H9 (cell line): ENCODE data around the gene TMEM178B. TPM values are rescaled to one million over a fixed set of nuclear protein-coding genes. Genes with fewer than 3 reads are reported as not detected.

Experiments
- DNase-seq: peaks from one replicate; pipeline ENCODE4 v3.0.0-alpha.2; 2017
- H2AFZ ChIP-seq: one replicate; pipeline ENCODE4 v1.6.1; 2013; ENCODE audit warnings: mild to moderate bottlenecking, low read length, control low read depth, moderate library complexity
- H2AK5ac ChIP-seq: 2 replicates; pipeline ENCODE4 v1.6.1; 2013; ENCODE audit warnings: low read length, control low read depth, mixed read lengths; ENCODE audit not compliant: insufficient read length
- H2BK120ac ChIP-seq: one replicate; pipeline ENCODE4 v1.6.1; 2013; ENCODE audit warnings: low read depth, mild to moderate bottlenecking, low read length, control low read depth, inconsistent platforms; ENCODE audit not compliant: poor library complexity, severe bottlenecking
- H2BK12ac ChIP-seq: 2 replicates; pipeline ENCODE4 v1.6.1; 2013; ENCODE audit warnings: low read length, control low read depth, mixed read lengths, low read depth; ENCODE audit not compliant: insufficient read length
- H2BK15ac ChIP-seq: 2 replicates; pipeline ENCODE4 v1.6.1; 2013; ENCODE audit warnings: low read depth, low read length, control low read depth
- H2BK20ac ChIP-seq: one replicate; pipeline ENCODE4 v1.6.1; 2013; ENCODE audit warnings: low read depth, mild to moderate bottlenecking, low read length, control low read depth, inconsistent platforms; ENCODE audit not compliant: poor library complexity, severe bottlenecking
- H2BK5ac ChIP-seq: 2 replicates; pipeline ENCODE4 v1.6.1; 2013; ENCODE audit warnings: low read length, control low read depth, mixed read lengths; ENCODE audit not compliant: insufficient read length
- H3K14ac ChIP-seq: 2 replicates; pipeline ENCODE4 v1.6.1; 2013; ENCODE audit warnings: low read length, control low read depth; ENCODE audit not compliant: insufficient read depth
- H3K18ac ChIP-seq: 2 replicates; pipeline ENCODE4 v1.6.1; 2013; ENCODE audit warnings: low read depth, mild to moderate bottlenecking, mixed read lengths, low read length, control low read depth; ENCODE audit not compliant: insufficient read length
- H3K23ac ChIP-seq: 2 replicates; pipeline ENCODE4 v1.6.1; 2013; ENCODE audit warnings: low read length, control low read depth, mixed read lengths, low read depth; ENCODE audit not compliant: insufficient read length
- H3K23me2 ChIP-seq: 2 replicates; pipeline ENCODE4 v1.6.1; 2013; ENCODE audit warnings: low read depth, mild to moderate bottlenecking, mixed read lengths, low read length, control low read depth; ENCODE audit not compliant: insufficient read length, poor library complexity, severe bottlenecking
- H3K27ac ChIP-seq: 2 replicates; pipeline ENCODE4 v1.5.1; 2013; ENCODE audit warnings: low read length, control low read depth, mixed read lengths, low read depth; ENCODE audit not compliant: insufficient read length
- H3K27me3 ChIP-seq: 2 replicates; pipeline ENCODE4 v1.6.1; 2013; ENCODE audit warnings: low read length, control low read depth, inconsistent platforms; ENCODE audit not compliant: insufficient read depth
- H3K4ac ChIP-seq: 2 replicates; pipeline ENCODE4 v1.6.1; 2013; ENCODE audit warnings: low read depth, mild to moderate bottlenecking, control low read depth, inconsistent platforms, low read length, moderate library complexity
- H3K4me1 ChIP-seq: 2 replicates; pipeline ENCODE4 v1.6.1; 2013; ENCODE audit warnings: low read length, control low read depth, inconsistent platforms; ENCODE audit not compliant: insufficient read depth
- H3K4me2 ChIP-seq: 2 replicates; pipeline ENCODE4 v1.6.1; 2013; ENCODE audit warnings: low read length, control low read depth, mixed read lengths; ENCODE audit not compliant: insufficient read length, insufficient read depth
- H3K56ac ChIP-seq: 2 replicates; pipeline ENCODE4 v1.6.1; 2013; ENCODE audit warnings: low read depth, mild to moderate bottlenecking, mixed read lengths, low read length, control low read depth; ENCODE audit not compliant: insufficient read length
- H3K79me1 ChIP-seq: 2 replicates; pipeline ENCODE4 v1.6.1; 2013; ENCODE audit warnings: low read depth, mild to moderate bottlenecking, moderate library complexity, low read length, control low read depth, inconsistent platforms; ENCODE audit not compliant: insufficient read depth, poor library complexity, severe bottlenecking
- H3K79me2 ChIP-seq: 2 replicates; pipeline ENCODE4 v1.6.1; 2013; ENCODE audit warnings: low read length, control low read depth, inconsistent platforms; ENCODE audit not compliant: insufficient read depth
- H3K9ac ChIP-seq: 2 replicates; pipeline ENCODE4 v1.6.1; 2013; ENCODE audit warnings: low read length, control low read depth, mixed read lengths; ENCODE audit not compliant: insufficient read length; ENCODE audit errors: extremely low read depth
- H3K9me3 ChIP-seq: one replicate; pipeline ENCODE4 v1.6.1; 2013; ENCODE audit warnings: low read depth, low read length, inconsistent platforms; ENCODE audit not compliant: control insufficient read depth
- H3T11ph ChIP-seq: one replicate; pipeline ENCODE4 v1.6.1; 2013; ENCODE audit warnings: mild to moderate bottlenecking, low read length, control low read depth, inconsistent platforms
- H4K20me1 ChIP-seq: one replicate; pipeline ENCODE4 v1.6.1; 2013; ENCODE audit not compliant: control insufficient read depth, insufficient read length, insufficient read depth
- H4K5ac ChIP-seq: 2 replicates; pipeline ENCODE4 v1.6.1; 2013; ENCODE audit warnings: low read depth, mild to moderate bottlenecking, mixed read lengths, low read length, control low read depth; ENCODE audit not compliant: insufficient read length
- H4K8ac ChIP-seq: replicated peaks from 2 replicates; pipeline ENCODE4 v1.6.1; 2013; ENCODE audit warnings: low read length, control low read depth, mixed read lengths, low read depth; ENCODE audit not compliant: insufficient read length
- H4K91ac ChIP-seq: 2 replicates; pipeline ENCODE4 v1.6.1; 2013; ENCODE audit warnings: low read depth, mild to moderate bottlenecking, moderate library complexity, mixed read lengths, low read length, control low read depth; ENCODE audit not compliant: insufficient read length
- H3K27ac Mint-ChIP-seq, 3 experiments: 2 replicates in 2 of 3; 3 replicates in 1 of 3; pipeline ENCODE4 v1.8.0; 2020 to 2021; ENCODE audit warnings: mixed read lengths in 3 of 3, mild to moderate bottlenecking in 1 of 3, moderate library complexity in 1 of 3
- H3K27me3 Mint-ChIP-seq: 2 replicates; pipeline ENCODE4 v1.8.0; 2021; ENCODE audit warnings: low read depth, mild to moderate bottlenecking, moderate library complexity, mixed read lengths
- H3K36me3 Mint-ChIP-seq, 3 experiments: 2 replicates in 2 of 3; 3 replicates in 1 of 3; pipeline ENCODE4 v1.8.0; 2020 to 2021; ENCODE audit warnings: low read depth in 3 of 3, mixed read lengths in 3 of 3; ENCODE audit not compliant: insufficient read depth in 1 of 3
- H3K4me1 Mint-ChIP-seq, 2 experiments: 2 replicates each; pipeline ENCODE4 v1.8.0; 2020; ENCODE audit warnings: mixed read lengths in 2 of 2
- H3K4me3 Mint-ChIP-seq, 2 experiments: 2 replicates in 1 of 2; 3 replicates in 1 of 2; pipeline ENCODE4 v1.8.0; 2020 to 2021; ENCODE audit warnings: mild to moderate bottlenecking in 2 of 2, mixed read lengths in 2 of 2, moderate library complexity in 1 of 2
- H3K9me3 Mint-ChIP-seq, 2 experiments: 2 replicates in 1 of 2; 3 replicates in 1 of 2; pipeline ENCODE4 v1.8.0; 2020; ENCODE audit warnings: mild to moderate bottlenecking in 2 of 2, mixed read lengths in 2 of 2, moderate library complexity in 1 of 2
- WGBS: extraction: QIAGEN DNeasy Blood & Tissue Kit; methylation state at CpG from one replicate; pipeline ENCODE4 v1.1.7; 2013; ENCODE audit warnings: missing lambda C conversion rate, low lambda C conversion rate, mixed read lengths; ENCODE audit not compliant: insufficient read length; ENCODE audit errors: extremely low coverage; 5-methylcytosine and 5-hydroxymethylcytosine counted together
- total RNA-seq: library from RNA; stranded (reverse); gene quantifications from 2 replicates; pipeline ENCODE4 v1.2.1, GENCODE V29; 2021
- TF ChIP-seq, protein P1 (sequence below): fragments of 200-600 bp; sonication (generic); conservative IDR thresholded peaks from 3 replicates; pipeline ENCODE4 v1.8.0; 2021; ENCODE audit warnings: antibody characterized with exemption, mild to moderate bottlenecking

TMEM178B gene
- total RNA-seq, 1 experiment from 2014 or later: 11.3 TPM

DNA sequence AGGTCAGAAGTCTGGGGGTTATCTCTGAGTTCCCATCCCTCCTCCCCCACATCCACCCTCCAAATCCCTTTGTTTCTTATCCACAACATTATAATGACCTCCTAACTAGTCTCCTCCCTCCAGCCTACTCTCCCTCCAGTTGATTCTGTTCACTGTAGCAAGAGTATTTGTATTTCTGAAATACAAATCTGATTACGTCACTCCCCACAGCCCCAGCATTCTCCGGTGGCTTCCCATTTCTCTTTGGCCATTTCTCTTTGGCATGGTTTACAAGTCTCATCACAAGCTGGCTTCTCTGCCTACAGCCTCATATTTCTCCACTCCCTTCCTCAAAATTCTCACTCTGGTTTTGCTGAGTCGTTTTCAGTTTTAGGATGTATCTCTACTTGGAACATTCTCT, 34.5 kb upstream of the TMEM178B start:
- no peaks in the 10 kb centered on the region for H3K4me1 ChIP-seq
- H3K4me3 Mint-ChIP-seq: no peak overlapping the region
- H4K91ac ChIP-seq: no peak overlapping the region
- no peak overlapping the region for H2AK5ac ChIP-seq
- H3K23me2 ChIP-seq: no peaks in the 10 kb centered on the region
- DNase-seq: no peak
- TF ChIP-seq, protein P1, sequence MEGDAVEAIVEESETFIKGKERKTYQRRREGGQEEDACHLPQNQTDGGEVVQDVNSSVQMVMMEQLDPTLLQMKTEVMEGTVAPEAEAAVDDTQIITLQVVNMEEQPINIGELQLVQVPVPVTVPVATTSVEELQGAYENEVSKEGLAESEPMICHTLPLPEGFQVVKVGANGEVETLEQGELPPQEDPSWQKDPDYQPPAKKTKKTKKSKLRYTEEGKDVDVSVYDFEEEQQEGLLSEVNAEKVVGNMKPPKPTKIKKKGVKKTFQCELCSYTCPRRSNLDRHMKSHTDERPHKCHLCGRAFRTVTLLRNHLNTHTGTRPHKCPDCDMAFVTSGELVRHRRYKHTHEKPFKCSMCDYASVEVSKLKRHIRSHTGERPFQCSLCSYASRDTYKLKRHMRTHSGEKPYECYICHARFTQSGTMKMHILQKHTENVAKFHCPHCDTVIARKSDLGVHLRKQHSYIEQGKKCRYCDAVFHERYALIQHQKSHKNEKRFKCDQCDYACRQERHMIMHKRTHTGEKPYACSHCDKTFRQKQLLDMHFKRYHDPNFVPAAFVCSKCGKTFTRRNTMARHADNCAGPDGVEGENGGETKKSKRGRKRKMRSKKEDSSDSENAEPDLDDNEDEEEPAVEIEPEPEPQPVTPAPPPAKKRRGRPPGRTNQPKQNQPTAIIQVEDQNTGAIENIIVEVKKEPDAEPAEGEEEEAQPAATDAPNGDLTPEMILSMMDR: no peak
- H4K5ac ChIP-seq: no peak overlapping the region
- WGBS: no CpG with 5 or more reads among the region's 3 CpGs
- no peak overlapping the region for H3K27ac Mint-ChIP-seq
- no peak overlapping the region for H3K4ac ChIP-seq
- no peak overlapping the region for H3K27ac ChIP-seq
- peaks cover 4 to 8% of the 10 kb centered on the region in 2 experiments for H3K9me3 Mint-ChIP-seq
- peak overlapping the region; percentile 56 for H2AFZ ChIP-seq
- no peaks in the 10 kb centered on the region for H3K79me2 ChIP-seq
- no peak overlapping the region for H3K18ac ChIP-seq
- H3K36me3 Mint-ChIP-seq: peaks cover 0 to 3% (median 0%) of the 10 kb centered on the region in 3 experiments; a peak in 2 of 7 replicates
- H3K56ac ChIP-seq: no peak overlapping the region
- no peak overlapping the region for H2BK15ac ChIP-seq
- no peak overlapping the region for H3K23ac ChIP-seq
- H2BK20ac ChIP-seq: no peak overlapping the region
- H3K4me2 ChIP-seq: no peak overlapping the region
- no peak overlapping the region for H4K8ac ChIP-seq
- peaks cover 3 to 6% of the 10 kb centered on the region in 2 experiments; a peak in 2 of 4 replicates for H3K4me1 Mint-ChIP-seq
- H3K27me3 ChIP-seq: no peaks in the 10 kb centered on the region
- H2BK12ac ChIP-seq: no peak overlapping the region
- H2BK120ac ChIP-seq: no peak overlapping the region
- H2BK5ac ChIP-seq: no peak overlapping the region
- H3T11ph ChIP-seq: no peak overlapping the region
- no peaks in the 10 kb centered on the region for H3K79me1 ChIP-seq
- no peaks in the 10 kb centered on the region for H3K9me3 ChIP-seq
- no peak overlapping the region for H3K9ac ChIP-seq
- H3K14ac ChIP-seq: no peak overlapping the region
- peaks cover 1% of the 10 kb centered on the region; the same call in 1 of the 2 replicates for H3K27me3 Mint-ChIP-seq
- H4K20me1 ChIP-seq: no peaks in the 10 kb centered on the region
